Measurements from ENCODE around the gene ATXN1.

- no peak for TF ChIP-seq ZNF521 (tag by site-specific recombination; IDR thresholded peaks at IDR 0.05)
- TF ChIP-seq CTCF (tag by site-specific recombination; IDR thresholded peaks at IDR 0.05) = no peak
- TF ChIP-seq PRDM2 (tag by site-specific recombination; IDR thresholded peaks at IDR 0.05; ENCODE audit: borderline replicate concordance) = no peak
- TF ChIP-seq ZNF274 (IDR thresholded peaks at IDR 0.05; ENCODE audit: low read length) = no peak
- TF ChIP-seq ZNF274 (tag by site-specific recombination; IDR thresholded peaks at IDR 0.05; ENCODE audit: borderline replicate concordance) = no peak
- no peak for TF ChIP-seq MYNN (tag by site-specific recombination; IDR thresholded peaks at IDR 0.05; ENCODE audit: borderline replicate concordance)
- TF ChIP-seq ZSCAN4 (tag by site-specific recombination; IDR thresholded peaks at IDR 0.05) = no peak
- TF ChIP-seq ZNF660 (tag by site-specific recombination; IDR thresholded peaks at IDR 0.05) = no peak
- no peak for TF ChIP-seq ATF2 (tag by site-specific recombination; IDR thresholded peaks at IDR 0.05; ENCODE audit: low read depth)
- no peak for TF ChIP-seq ZBTB26 (tag by site-specific recombination; optimal IDR thresholded peaks at IDR 0.05)
- TF ChIP-seq SP2 (tag by site-specific recombination; IDR thresholded peaks at IDR 0.05) = no peak
These were observed 42.9 kb downstream of the ATXN1 start for GRCh38 chr6:16718356-16718755.
